RKO (cell line): ENCODE results near the gene RPL22L1.
"Not testable (repeated sequence)": the region's sequence is repeated elsewhere in the genome, so short reads cannot be mapped to it uniquely, and the experiment has no call there.

Source experiments
- DNase-seq: peaks from one replicate; pipeline ENCODE4 v3.0.0-alpha.2; 2016; ENCODE audit warnings: low spot score

Gene RPL22L1

GRCh38 chr3:170877311-170877710 is 7.3 kb upstream of the RPL22L1 start:
- DNase-seq, result not testable (repeated sequence)

- DNase-seq, result no peak
Measured at GRCh38 chr3:170876537-170876936, 6.5 kb upstream of the RPL22L1 start.

GRCh38 chr3:170869239-170869590 is 780 bp downstream of the RPL22L1 start:
- DNase-seq, result peak; percentile 15

- DNase-seq, result peak; percentile 15
Measured at GRCh38 chr3:170868577-170869238, 1.3 kb downstream of the RPL22L1 start.

GRCh38 chr3:170867143-170867937 is 2.7 kb downstream of the RPL22L1 start:
- DNase-seq, result peak; percentile 35

- no peak for DNase-seq
Measured at GRCh38 chr3:170866499-170866898, 3.5 kb downstream of the RPL22L1 start.

- peak; percentile 61 for DNase-seq
Measured at GRCh38 chr3:170865209-170866094, 4.5 kb downstream of the RPL22L1 start.

- peak; percentile 48 for DNase-seq
Measured at GRCh38 chr3:170864525-170865208, 5.3 kb downstream of the RPL22L1 start.

GRCh38 chr3:170863816-170864215 is 6.2 kb downstream of the RPL22L1 start:
- peak; percentile 17 for DNase-seq

GRCh38 chr3:170862618-170863374 is 7.2 kb downstream of the RPL22L1 start:
- no peak for DNase-seq

- DNase-seq, result no peak
Measured at GRCh38 chr3:170858599-170858998, 11.4 kb downstream of the RPL22L1 start.

GRCh38 chr3:170852324-170852723 is 17.7 kb downstream of the RPL22L1 start:
- no peak for DNase-seq

GRCh38 chr3:170848292-170848917 is 21.6 kb downstream of the RPL22L1 start:
- peak; percentile 60 for DNase-seq

- DNase-seq, result no peak
Measured at GRCh38 chr3:170844377-170844776, 25.6 kb downstream of the RPL22L1 start.

- DNase-seq, result no peak
Measured at GRCh38 chr3:170840291-170840859, 29.6 kb downstream of the RPL22L1 start.

- DNase-seq, result peak; percentile 47
Measured at GRCh38 chr3:170839518-170840100, 30.4 kb downstream of the RPL22L1 start.

GRCh38 chr3:170836491-170836890 is 33.5 kb downstream of the RPL22L1 start:
- DNase-seq, result no peak

- no peak for DNase-seq
Measured at GRCh38 chr3:170835336-170835735, 34.7 kb downstream of the RPL22L1 start.

- no peak for DNase-seq
Measured at GRCh38 chr3:170830580-170830979, 39.4 kb downstream of the RPL22L1 start.
